Ishikawa (cell line): ENCODE data around the gene RPUSD1.

Experiments
- CEBPB ChIP-seq: IDR thresholded peaks from 2 replicates; pipeline ENCODE4 v1.6.1; 2012
- CREB1 ChIP-seq: IDR thresholded peaks from 2 replicates; pipeline ENCODE4 v1.6.1; 2012; ENCODE audit warnings: low read depth
- EGR1 ChIP-seq: IDR thresholded peaks from 2 replicates; pipeline ENCODE4 v1.6.1; 2012
- EP300 ChIP-seq: IDR thresholded peaks from 2 replicates; pipeline ENCODE4 v1.6.1; 2012; ENCODE audit warnings: borderline replicate concordance
- FOXM1 ChIP-seq: IDR thresholded peaks from 2 replicates; pipeline ENCODE4 v1.6.1; 2012; ENCODE audit warnings: low read depth, borderline replicate concordance
- NFIC ChIP-seq: IDR thresholded peaks from 2 replicates; pipeline ENCODE4 v1.6.1; 2012
- RAD21 ChIP-seq: IDR thresholded peaks from 2 replicates; pipeline ENCODE4 v1.6.1; 2012; ENCODE audit warnings: low read depth
- TAF1 ChIP-seq: IDR thresholded peaks from 2 replicates; pipeline ENCODE4 v1.6.1; 2012; ENCODE audit warnings: low read depth, mild to moderate bottlenecking
- TCF12 ChIP-seq: IDR thresholded peaks from 2 replicates; pipeline ENCODE4 v1.6.1; 2012; ENCODE audit warnings: low read depth
- TEAD4 ChIP-seq: IDR thresholded peaks from 2 replicates; pipeline ENCODE4 v1.6.1; 2012
- YY1 ChIP-seq: IDR thresholded peaks from 2 replicates; pipeline ENCODE4 v1.6.1; 2012; ENCODE audit warnings: low read depth
- ZBTB7A ChIP-seq: IDR thresholded peaks from 2 replicates; pipeline ENCODE4 v1.6.1; 2012; ENCODE audit warnings: low read depth
- TF ChIP-seq, protein P1 (sequence below): IDR thresholded peaks from 2 replicates; pipeline ENCODE4 v1.6.1; 2012; ENCODE audit warnings: low read depth, mild to moderate bottlenecking
- TF ChIP-seq, protein P2 (sequence below): IDR thresholded peaks from 2 replicates; pipeline ENCODE4 v1.6.1; 2012
- TF ChIP-seq, protein P3 (sequence below): IDR thresholded peaks from 2 replicates; pipeline ENCODE4 v1.6.1; 2012

The RPUSD1 gene

DNA sequence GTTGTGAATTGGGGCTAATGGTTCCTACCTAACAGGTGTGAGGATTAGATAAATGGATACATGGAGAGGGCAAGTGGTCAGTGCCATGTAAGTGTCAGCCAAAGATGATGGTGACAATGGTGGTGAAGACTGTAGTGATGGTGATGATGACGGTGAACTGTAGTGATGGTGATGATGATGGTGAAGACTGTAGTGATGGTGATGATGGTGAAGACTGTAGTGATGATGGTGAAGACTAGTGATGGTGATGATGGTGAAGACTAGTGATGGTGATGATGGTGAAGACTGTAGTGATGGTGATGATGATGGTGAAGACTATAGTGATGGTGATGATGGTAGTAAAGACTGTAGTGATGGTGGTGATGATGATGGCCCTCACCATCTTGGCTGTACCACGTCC, 30.4 kb upstream of the RPUSD1 start:
- TF ChIP-seq RAD21 (no peak), EGR1 (no peak), YY1 (no peak), TCF12 (no peak), EP300 (no peak), FOXM1 (no peak)

DNA sequence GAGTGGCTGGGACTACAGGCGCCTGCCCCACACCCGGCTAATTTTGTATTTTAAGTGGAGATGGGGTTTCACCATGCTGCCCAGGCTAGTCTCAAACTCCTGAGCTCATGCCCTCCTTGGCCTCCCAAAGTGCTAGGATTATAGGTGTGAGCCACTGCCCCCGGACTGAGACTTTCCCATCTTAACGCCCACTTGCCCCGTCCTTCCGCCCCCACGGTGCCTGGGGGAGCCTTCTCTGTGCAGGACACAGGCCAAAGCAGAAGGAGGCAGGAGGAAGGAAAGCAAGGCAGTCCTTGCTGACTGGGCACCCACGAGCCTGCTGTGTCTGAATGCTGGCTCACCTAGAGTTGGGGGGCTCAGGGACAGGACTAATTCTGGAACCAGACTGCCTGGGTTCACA, 30.0 kb upstream of the RPUSD1 start:
- TF ChIP-seq ZBTB7A (no peak), TEAD4 (no peak), RAD21 (no peak), FOXM1 (no peak), EP300 (no peak), EGR1 (no peak), CREB1 (no peak), TCF12 (no peak), CEBPB (no peak), TAF1 (no peak), YY1 (no peak), NFIC (no peak)
- TF ChIP-seq, protein P1, sequence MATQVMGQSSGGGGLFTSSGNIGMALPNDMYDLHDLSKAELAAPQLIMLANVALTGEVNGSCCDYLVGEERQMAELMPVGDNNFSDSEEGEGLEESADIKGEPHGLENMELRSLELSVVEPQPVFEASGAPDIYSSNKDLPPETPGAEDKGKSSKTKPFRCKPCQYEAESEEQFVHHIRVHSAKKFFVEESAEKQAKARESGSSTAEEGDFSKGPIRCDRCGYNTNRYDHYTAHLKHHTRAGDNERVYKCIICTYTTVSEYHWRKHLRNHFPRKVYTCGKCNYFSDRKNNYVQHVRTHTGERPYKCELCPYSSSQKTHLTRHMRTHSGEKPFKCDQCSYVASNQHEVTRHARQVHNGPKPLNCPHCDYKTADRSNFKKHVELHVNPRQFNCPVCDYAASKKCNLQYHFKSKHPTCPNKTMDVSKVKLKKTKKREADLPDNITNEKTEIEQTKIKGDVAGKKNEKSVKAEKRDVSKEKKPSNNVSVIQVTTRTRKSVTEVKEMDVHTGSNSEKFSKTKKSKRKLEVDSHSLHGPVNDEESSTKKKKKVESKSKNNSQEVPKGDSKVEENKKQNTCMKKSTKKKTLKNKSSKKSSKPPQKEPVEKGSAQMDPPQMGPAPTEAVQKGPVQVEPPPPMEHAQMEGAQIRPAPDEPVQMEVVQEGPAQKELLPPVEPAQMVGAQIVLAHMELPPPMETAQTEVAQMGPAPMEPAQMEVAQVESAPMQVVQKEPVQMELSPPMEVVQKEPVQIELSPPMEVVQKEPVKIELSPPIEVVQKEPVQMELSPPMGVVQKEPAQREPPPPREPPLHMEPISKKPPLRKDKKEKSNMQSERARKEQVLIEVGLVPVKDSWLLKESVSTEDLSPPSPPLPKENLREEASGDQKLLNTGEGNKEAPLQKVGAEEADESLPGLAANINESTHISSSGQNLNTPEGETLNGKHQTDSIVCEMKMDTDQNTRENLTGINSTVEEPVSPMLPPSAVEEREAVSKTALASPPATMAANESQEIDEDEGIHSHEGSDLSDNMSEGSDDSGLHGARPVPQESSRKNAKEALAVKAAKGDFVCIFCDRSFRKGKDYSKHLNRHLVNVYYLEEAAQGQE = no peak
- TF ChIP-seq, protein P2, sequence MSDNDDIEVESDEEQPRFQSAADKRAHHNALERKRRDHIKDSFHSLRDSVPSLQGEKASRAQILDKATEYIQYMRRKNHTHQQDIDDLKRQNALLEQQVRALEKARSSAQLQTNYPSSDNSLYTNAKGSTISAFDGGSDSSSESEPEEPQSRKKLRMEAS = no peak
- TF ChIP-seq, protein P3, sequence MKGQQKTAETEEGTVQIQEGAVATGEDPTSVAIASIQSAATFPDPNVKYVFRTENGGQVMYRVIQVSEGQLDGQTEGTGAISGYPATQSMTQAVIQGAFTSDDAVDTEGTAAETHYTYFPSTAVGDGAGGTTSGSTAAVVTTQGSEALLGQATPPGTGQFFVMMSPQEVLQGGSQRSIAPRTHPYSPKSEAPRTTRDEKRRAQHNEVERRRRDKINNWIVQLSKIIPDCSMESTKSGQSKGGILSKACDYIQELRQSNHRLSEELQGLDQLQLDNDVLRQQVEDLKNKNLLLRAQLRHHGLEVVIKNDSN = no peak

DNA sequence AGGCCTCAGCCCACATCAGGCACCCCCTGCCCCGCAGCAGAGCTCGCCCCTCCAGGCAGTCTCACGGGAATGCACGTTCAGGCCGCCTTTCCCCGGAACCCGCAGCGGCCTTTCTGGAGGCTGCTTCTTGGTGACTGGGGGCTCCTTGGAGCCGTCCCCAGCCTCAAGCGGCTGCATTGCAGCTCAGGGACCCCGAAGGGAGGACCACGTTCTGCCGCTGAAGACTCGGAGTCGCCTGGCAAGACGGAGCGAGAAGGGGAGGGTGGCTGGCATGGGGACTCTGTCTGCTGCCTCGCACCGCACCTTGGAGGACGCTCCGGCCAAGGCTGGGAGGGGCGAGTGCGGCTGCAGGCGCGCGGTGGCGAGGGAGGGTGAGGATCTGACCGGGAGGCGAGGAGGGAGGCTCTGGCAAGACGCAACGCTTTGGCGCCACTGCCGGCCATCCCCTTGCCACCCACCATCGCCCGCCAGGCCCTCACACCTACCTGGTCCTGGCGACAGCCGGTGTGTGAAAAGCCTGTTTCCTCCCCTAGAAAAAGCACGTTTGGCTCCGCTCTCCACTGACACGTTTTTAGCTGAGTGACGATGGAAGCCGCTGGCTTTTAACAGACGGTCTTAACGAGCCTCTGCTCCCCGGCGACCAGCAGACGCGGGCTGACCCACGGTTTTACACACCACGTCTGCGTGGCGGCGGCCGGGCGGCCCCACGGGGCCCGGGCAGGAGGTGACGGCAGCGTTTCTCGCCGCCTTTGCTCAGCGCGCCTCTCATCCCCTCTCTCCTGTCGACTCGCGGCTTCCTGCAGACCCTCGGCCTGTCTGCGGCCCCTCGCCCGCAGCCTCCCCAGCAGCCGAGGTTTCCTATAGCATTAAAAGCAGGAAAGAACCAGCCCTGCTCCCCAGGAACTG, 29.1 kb upstream of the RPUSD1 start:
- TF ChIP-seq RAD21 (no peak), TEAD4 (no peak)

DNA sequence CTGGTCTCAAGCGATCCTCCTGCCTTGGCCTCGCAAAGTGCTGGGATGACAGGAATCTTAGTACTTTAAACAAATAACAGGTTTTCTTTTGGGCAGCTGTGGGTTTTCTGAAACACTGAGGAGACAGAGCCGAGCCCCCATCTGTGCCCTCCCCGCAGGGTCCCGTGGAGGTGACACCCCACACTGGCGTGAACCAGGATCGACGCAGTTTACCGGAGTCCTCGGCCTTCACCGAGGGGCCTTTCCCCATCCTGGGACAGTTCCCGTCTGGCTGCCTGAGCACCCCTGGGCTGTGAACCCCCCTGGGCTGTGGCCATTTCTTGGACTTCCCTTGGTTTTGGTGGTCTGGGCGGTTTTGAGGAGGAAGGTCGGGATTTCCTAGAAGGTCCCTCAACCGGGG, 27.7 kb upstream of the RPUSD1 start:
- TF ChIP-seq EGR1 (no peak), NFIC (no peak), EP300 (no peak), YY1 (no peak), ZBTB7A (no peak), CREB1 (no peak), FOXM1 (no peak), CEBPB (no peak), TCF12 (no peak), RAD21 (no peak), TAF1 (no peak), TEAD4 (no peak)
- TF ChIP-seq, protein P1 = no peak
- TF ChIP-seq, protein P2 = no peak
- TF ChIP-seq, protein P3 = no peak

DNA sequence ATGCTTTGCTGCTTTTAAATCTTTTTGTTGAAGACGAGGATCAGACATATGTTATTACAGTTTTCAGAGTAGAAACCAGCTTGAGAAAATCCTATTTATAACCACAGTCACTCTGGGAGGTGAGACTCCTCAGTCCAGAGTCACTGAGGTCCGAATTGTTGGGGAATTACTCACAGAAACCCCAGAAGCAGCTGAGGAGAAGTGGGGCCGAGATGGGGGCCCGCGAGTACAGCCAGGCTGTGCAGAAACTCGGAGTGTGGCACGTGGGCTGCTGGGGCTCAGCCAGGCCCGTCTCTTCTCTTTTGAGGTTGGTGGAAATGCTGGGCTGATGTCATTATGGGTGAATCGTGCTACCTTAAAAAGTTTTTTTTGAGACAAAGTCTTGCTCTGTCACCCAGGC, 26.8 kb upstream of the RPUSD1 start:
- TF ChIP-seq, protein P3 = no peak
- TF ChIP-seq EP300 (no peak), TAF1 (no peak), CREB1 (no peak), FOXM1 (no peak), TCF12 (no peak)

DNA sequence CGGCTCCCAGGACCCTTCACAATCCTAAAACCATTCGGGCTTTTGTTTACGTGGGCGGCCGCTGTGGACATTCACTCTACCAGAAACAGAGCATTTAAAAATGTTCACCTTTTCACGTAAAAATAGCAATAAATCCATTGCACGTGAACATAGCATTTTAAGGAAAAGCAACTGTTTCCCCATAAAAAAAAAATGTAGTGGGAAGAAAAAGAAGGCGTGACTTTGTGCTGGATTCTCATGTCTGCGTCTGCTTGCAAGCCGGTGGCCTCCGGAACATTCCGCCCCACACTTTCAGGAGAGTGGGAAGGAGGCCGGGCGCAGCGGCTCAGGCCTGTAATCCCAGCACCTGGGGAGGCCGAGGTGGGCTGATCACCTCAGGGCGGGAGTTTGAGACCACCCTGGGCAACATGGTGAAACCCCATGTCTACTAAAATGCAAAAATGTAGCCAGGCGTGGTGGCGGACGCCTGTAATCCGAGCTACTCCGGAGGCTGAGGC, 25.8 kb upstream of the RPUSD1 start:
- TF ChIP-seq, protein P1 = no peak
- TF ChIP-seq CREB1 (no peak), NFIC (no peak), TAF1 (no peak), TCF12 (no peak), YY1 (no peak), EP300 (no peak), FOXM1 (no peak), ZBTB7A (no peak), TEAD4 (no peak), RAD21 (no peak)
- TF ChIP-seq, protein P3 = no peak
